ENCODE data around the gene LRRC66. TPM values are rescaled to one million over a fixed set of nuclear protein-coding genes. Genes with fewer than 3 reads are reported as not detected.

LRRC66 gene
- total RNA-seq, 4 donors from 2014 or later: 0.25 to 0.64 TPM; not detected in 2

DNA sequence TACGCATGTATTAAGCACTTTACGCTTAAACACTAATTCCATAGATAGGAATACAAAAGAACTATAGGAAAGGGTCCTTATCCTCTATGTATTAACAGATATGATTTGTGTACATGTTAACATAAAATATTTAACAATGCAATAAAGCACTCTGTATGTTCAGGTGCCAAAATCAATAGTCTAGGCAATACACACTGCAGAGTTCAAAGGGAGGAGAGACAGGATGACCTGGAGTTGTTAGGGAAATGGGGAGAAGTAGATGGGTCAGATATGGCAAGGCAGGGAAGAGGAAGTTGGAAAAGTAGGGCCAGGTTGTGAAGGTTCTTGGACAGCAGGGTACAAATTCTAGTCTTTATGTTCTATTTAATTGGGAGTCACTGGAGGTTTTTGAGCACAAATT, 15.0 kb upstream of the LRRC66 start:
- H3K4me1 ChIP-seq: peaks cover 12% of the 10 kb centered on the region
- H3K27me3 ChIP-seq: no peaks in the 10 kb centered on the region
- H3K4me3 ChIP-seq: no peak overlapping the region
- TF ChIP-seq, protein P1, sequence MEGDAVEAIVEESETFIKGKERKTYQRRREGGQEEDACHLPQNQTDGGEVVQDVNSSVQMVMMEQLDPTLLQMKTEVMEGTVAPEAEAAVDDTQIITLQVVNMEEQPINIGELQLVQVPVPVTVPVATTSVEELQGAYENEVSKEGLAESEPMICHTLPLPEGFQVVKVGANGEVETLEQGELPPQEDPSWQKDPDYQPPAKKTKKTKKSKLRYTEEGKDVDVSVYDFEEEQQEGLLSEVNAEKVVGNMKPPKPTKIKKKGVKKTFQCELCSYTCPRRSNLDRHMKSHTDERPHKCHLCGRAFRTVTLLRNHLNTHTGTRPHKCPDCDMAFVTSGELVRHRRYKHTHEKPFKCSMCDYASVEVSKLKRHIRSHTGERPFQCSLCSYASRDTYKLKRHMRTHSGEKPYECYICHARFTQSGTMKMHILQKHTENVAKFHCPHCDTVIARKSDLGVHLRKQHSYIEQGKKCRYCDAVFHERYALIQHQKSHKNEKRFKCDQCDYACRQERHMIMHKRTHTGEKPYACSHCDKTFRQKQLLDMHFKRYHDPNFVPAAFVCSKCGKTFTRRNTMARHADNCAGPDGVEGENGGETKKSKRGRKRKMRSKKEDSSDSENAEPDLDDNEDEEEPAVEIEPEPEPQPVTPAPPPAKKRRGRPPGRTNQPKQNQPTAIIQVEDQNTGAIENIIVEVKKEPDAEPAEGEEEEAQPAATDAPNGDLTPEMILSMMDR (IDR thresholded peaks at IDR 0.05): no peak
- TF ChIP-seq EP300 (IDR thresholded peaks at IDR 0.05) (no peak), POLR2AphosphoS5 (IDR thresholded peaks at IDR 0.05) (no peak), POLR2A (IDR thresholded peaks at IDR 0.05) (no peak)
- DNase-seq (ENCODE audit: low spot score in 2 of 2): no peak
- H3K27ac ChIP-seq: no peak overlapping the region
- no peaks in the 10 kb centered on the region for H3K36me3 ChIP-seq
- no peaks in the 10 kb centered on the region for H3K9me3 ChIP-seq
- WGBS: 96% methylated on average over 2 of the region's 2 CpGs

DNA sequence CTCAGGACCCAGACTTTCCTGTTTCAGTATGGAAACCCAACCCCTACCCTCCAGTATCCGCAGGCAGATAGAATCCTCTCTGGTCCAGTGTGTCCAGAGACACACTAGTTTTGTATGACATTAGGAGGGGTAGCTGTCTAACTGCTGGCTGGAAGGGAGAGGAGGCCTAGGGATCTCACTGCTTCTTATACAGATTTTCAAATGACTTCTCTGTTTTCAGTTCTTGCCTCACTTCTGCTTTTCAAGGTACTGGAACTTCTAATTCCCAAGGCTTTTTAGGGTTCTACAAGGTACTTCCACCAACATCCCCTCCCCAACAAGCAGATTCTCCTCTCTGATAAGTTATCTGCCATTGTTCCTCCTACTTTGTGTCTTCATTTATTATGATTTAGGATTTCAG, 11.8 kb upstream of the LRRC66 start:
- H3K4me1 ChIP-seq: peaks cover 6% of the 10 kb centered on the region
- H3K27me3 ChIP-seq: no peaks in the 10 kb centered on the region
- no peaks in the 10 kb centered on the region for H3K9me3 ChIP-seq
- no peak overlapping the region for H3K4me3 ChIP-seq
- no peak overlapping the region for H3K27ac ChIP-seq
- peaks cover 18% of the 10 kb centered on the region for H3K36me3 ChIP-seq
- TF ChIP-seq EP300 (IDR thresholded peaks at IDR 0.05) (no peak), POLR2AphosphoS5 (IDR thresholded peaks at IDR 0.05) (no peak), POLR2A (IDR thresholded peaks at IDR 0.05) (no peak)
- TF ChIP-seq, protein P1 (IDR thresholded peaks at IDR 0.05): no peak
- 83% methylated on average over 1 of the region's 1 CpG for WGBS
- DNase-seq (ENCODE audit: low spot score in 2 of 2): no peak

DNA sequence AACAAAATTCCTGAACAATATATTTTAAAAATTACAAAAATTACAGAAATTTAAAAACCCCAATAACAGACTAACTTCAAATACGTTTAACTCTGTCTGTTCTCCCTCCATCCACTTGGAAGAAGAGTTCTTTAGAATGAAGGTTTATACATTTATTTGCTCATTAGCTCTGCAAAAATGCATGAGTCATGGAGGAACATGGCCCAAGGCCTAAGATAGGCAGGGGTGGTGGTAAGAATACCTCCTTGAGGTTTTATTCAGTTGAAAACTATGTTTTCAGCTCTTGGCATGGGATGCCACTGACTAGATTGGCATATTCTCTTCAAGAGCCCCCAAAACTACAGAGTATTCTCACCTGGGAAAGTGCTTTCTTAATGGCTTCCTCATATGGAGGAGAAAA, 8.8 kb upstream of the LRRC66 start:
- Histone ChIP-seq H3K27me3 (no peaks in the 10 kb centered on the region), H3K36me3 (peaks cover 20% of the 10 kb centered on the region)
- no peak for TF ChIP-seq POLR2AphosphoS5 (IDR thresholded peaks at IDR 0.05)
- TF ChIP-seq, protein P1 (IDR thresholded peaks at IDR 0.05): no peak
- TF ChIP-seq EP300 (IDR thresholded peaks at IDR 0.05): no peak
- no peak for TF ChIP-seq POLR2A (IDR thresholded peaks at IDR 0.05)

DNA sequence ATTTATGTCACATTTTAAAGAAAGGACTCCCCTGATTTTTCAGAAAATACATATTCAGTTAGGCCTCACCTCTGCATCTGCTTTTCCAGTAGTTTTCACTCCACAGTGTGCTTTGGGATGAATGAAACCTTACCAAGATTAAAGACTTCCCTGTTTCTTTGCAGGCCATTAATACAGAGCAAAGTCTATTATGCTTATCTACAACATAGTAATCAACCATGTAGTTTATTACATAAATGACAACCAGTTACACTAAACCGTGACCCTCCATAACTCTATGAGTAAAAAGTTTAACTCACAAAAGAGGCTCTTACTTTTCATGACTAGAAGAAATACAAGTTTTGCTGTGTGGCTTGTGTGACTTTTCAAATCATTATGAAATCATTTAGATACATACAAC, 2.3 kb downstream of the LRRC66 start:
- Histone ChIP-seq H3K4me1 (no peaks in the 10 kb centered on the region), H3K27me3 (no peaks in the 10 kb centered on the region), H3K36me3 (peaks cover 4% of the 10 kb centered on the region), H3K27ac (no peak overlapping the region), H3K4me3 (no peak overlapping the region), H3K9me3 (no peaks in the 10 kb centered on the region)
- TF ChIP-seq, protein P1 (IDR thresholded peaks at IDR 0.05): no peak
- TF ChIP-seq POLR2AphosphoS5 (IDR thresholded peaks at IDR 0.05) (no peak), POLR2A (IDR thresholded peaks at IDR 0.05) (no peak), EP300 (IDR thresholded peaks at IDR 0.05) (no peak)
- WGBS: 40% methylated on average over 1 of the region's 1 CpG
- no peak for DNase-seq (ENCODE audit: low spot score in 2 of 2)

More for the DNA sequence above, 8.8 kb upstream of the LRRC66 start:
- DNase-seq (ENCODE audit: low spot score in 2 of 2): no peak
- Histone ChIP-seq H3K4me3 (no peak overlapping the region), H3K27ac (no peak overlapping the region), H3K9me3 (no peaks in the 10 kb centered on the region), H3K4me1 (no peaks in the 10 kb centered on the region)
- 67% methylated on average over 1 of the region's 1 CpG for WGBS

DNA sequence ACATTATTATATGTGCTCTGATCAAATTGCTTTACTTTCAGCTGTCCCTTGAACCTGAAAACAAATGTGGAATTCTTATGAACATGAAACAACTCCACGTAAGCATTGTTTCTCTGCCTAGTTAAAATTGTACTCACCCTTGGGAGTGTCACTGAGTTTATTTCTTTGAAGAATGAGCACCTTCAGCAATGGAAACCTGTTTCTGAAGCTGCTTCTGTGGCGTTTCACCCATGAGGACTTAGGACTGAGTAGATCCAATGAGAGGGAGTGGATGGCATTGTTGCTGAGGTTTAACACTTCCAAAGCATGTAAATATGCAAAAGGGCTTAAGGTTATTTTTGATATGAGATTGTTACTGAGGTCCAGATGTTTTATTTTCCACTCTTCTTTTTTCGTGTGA, 3.2 kb downstream of the LRRC66 start:
- WGBS: 88% methylated on average over 3 of the region's 3 CpGs

More for the DNA sequence above, 3.2 kb downstream of the LRRC66 start:
- Histone ChIP-seq H3K4me1 (no peaks in the 10 kb centered on the region), H3K27me3 (no peaks in the 10 kb centered on the region), H3K9me3 (no peaks in the 10 kb centered on the region), H3K27ac (no peak overlapping the region), H3K36me3 (no peaks in the 10 kb centered on the region), H3K4me3 (no peak overlapping the region)
- TF ChIP-seq, protein P1 (IDR thresholded peaks at IDR 0.05): no peak
- no peak for TF ChIP-seq EP300 (IDR thresholded peaks at IDR 0.05)
- TF ChIP-seq POLR2AphosphoS5 (IDR thresholded peaks at IDR 0.05): no peak
- TF ChIP-seq POLR2A (IDR thresholded peaks at IDR 0.05): no peak
- DNase-seq (ENCODE audit: low spot score in 2 of 2): no peak

Data from suprapubic skin (tissue), 4 donors.